Endothelial cell of umbilical vein (primary cell): Measurements from ENCODE around the gene FGD5. TPM values are rescaled to one million over a fixed set of nuclear protein-coding genes. Genes with fewer than 3 reads are reported as not detected.

Experiments
- BruUV-seq: library from RNA; stranded (reverse); fragments of 400-500 nt; replicated peaks from 2 replicates; lab custom pipeline; 2021; lab: Mats Ljungman, UMichigan
- CTCF ChIA-PET: fragments of 300-600, 350-600 bp; sonication (Branson Sonifier 250); formaldehyde crosslinking; loops from one replicate; lab custom pipeline; 2021; ENCODE audit warnings: antibody characterized with exemption, inconsistent platforms; lab: Charles Lee
- POLR2A ChIA-PET: fragments of 300-600, 350-600 bp; sonication (Branson Sonifier 250); formaldehyde crosslinking; loops from one replicate; lab custom pipeline; 2021; ENCODE audit warnings: antibody characterized with exemption, inconsistent platforms; lab: Charles Lee
- DNase-seq: peaks from one replicate; pipeline ENCODE4 v3.0.0-alpha.2; 2011; ENCODE audit warnings: low read depth, low spot score
- FAIRE-seq: peaks from 2 replicates; lab custom pipeline; 2011; peaks lifted over from hg19 to GRCh38; lab: Jason Lieb, UNC
- H2AFZ ChIP-seq: 2 replicates; pipeline ENCODE4 v1.6.0; 2012; ENCODE audit warnings: low read depth, low read length, control low read depth, inconsistent platforms
- H3K27ac ChIP-seq: 2 replicates; pipeline ENCODE4 v1.5.1; 2011; ENCODE audit warnings: low read depth, mild to moderate bottlenecking, control low read depth, low read length, moderate library complexity; ENCODE audit not compliant: insufficient read depth
- H3K27me3 ChIP-seq, 2 experiments: 2 replicates each; pipeline versions ENCODE4 v1.6.0 to v1.6.1; 2011; ENCODE audit warnings: low read length in 2 of 2, mixed read lengths in 1 of 2; ENCODE audit not compliant: control insufficient read depth in 2 of 2, insufficient read depth in 2 of 2
- H3K36me3 ChIP-seq, 2 experiments: 2 replicates in 1 of 2; 3 replicates in 1 of 2; pipeline ENCODE4 v1.5.1; 2011; ENCODE audit warnings: low read length in 2 of 2, mild to moderate bottlenecking in 1 of 2, moderate library complexity in 1 of 2; ENCODE audit not compliant: control insufficient read depth in 2 of 2, insufficient read depth in 2 of 2; ENCODE audit errors: extremely low read depth in 1 of 2
- H3K4me1 ChIP-seq: 3 replicates; pipeline ENCODE4 v1.5.1; 2011; ENCODE audit warnings: mild to moderate bottlenecking, low read length; ENCODE audit not compliant: control insufficient read depth, insufficient read depth; ENCODE audit errors: extremely low read depth
- H3K4me2 ChIP-seq: 2 replicates; pipeline ENCODE4 v1.6.1; 2011; ENCODE audit warnings: low read length, control low read depth, mixed read lengths; ENCODE audit not compliant: insufficient read depth
- H3K4me3 ChIP-seq, 3 experiments: fragments of 200-600 bp in 1 of 3; sonication (generic), shearing (Covaris generic) in 1 of 3; replicated peaks in 1 of 3; 2 replicates each; pipeline ENCODE4 v1.5.1; 2011 to 2016; ENCODE audit warnings: control low read depth in 3 of 3, low read length in 3 of 3, mild to moderate bottlenecking in 2 of 3, inconsistent platforms in 1 of 3, low read depth in 1 of 3, moderate library complexity in 1 of 3; ENCODE audit not compliant: insufficient read depth in 1 of 3
- H3K79me2 ChIP-seq: 2 replicates; pipeline ENCODE4 v1.6.0; 2012; ENCODE audit warnings: low read length, inconsistent platforms; ENCODE audit not compliant: control insufficient read depth, insufficient read depth
- H3K9ac ChIP-seq: replicated peaks from 2 replicates; pipeline ENCODE3; 2011; ENCODE audit warnings: low read length, control low read depth; ENCODE audit not compliant: insufficient read depth; ENCODE audit errors: extremely low read depth
- H3K9me1 ChIP-seq: replicated peaks from 3 replicates; pipeline ENCODE4 v1.6.0; 2011; ENCODE audit warnings: mild to moderate bottlenecking, low read length; ENCODE audit not compliant: control insufficient read depth, insufficient read depth; ENCODE audit errors: extremely low read depth
- H3K9me3 ChIP-seq: replicated peaks from 2 replicates; pipeline ENCODE4 v1.5.1; 2012; ENCODE audit warnings: low read length, inconsistent platforms; ENCODE audit not compliant: control insufficient read depth, insufficient read depth
- H4K20me1 ChIP-seq: replicated peaks from 2 replicates; pipeline ENCODE3; 2011; ENCODE audit warnings: mild to moderate bottlenecking, low read length; ENCODE audit not compliant: control insufficient read depth, insufficient read depth; ENCODE audit errors: extremely low read depth
- EZH2 ChIP-seq: IDR thresholded peaks from 2 replicates; pipeline ENCODE4 v1.6.1; 2012; ENCODE audit warnings: borderline replicate concordance, low read depth, mild to moderate bottlenecking, moderate library complexity, low read length, inconsistent platforms; ENCODE audit not compliant: severe bottlenecking
- GATA2 ChIP-seq: IDR thresholded peaks from 2 replicates; pipeline ENCODE4 v1.7.0; 2011; ENCODE audit warnings: low read depth, mild to moderate bottlenecking, moderate library complexity, mixed read lengths, low read length; ENCODE audit not compliant: insufficient read length, insufficient read depth
- MYC ChIP-seq: IDR thresholded peaks from one replicate; pipeline ENCODE4 v1.6.1; 2011; ENCODE audit warnings: mild to moderate bottlenecking, low read depth, low read length
- POLR2A ChIP-seq: IDR thresholded peaks from 2 replicates; pipeline ENCODE4 v1.6.1; 2012; ENCODE audit warnings: low read depth, mild to moderate bottlenecking, control low read depth, low read length
- POLR2AphosphoS5 ChIP-seq: IDR thresholded peaks from 2 replicates; pipeline ENCODE4 v1.6.1; 2012; ENCODE audit warnings: low read depth, mild to moderate bottlenecking, control low read depth, low read length, moderate library complexity; ENCODE audit not compliant: insufficient read depth
- dilution Hi-C: fragments of 300-500 bp; cut with MboI; formaldehyde crosslinking; loops from one replicate; pipeline ENCODE4 v1.15.0; 2019; ENCODE audit warnings: low sequenced_read_pairs; ENCODE audit not compliant: extremely low pct_ligation_motif_present
- intact Hi-C: fragments of 100-400 bp; cut with micrococcal nuclease; formaldehyde crosslinking; loops from one replicate; pipeline ENCODE4 v1.10.0; 2022
- polyA plus RNA-seq, 4 experiments: library from polyadenylated mRNA; depleted of rRNA in 3 of 4; stranded (reverse) in 3 of 4; unstranded in 1 of 4; fragments of >200 nt; gene quantifications; 2 replicates each; pipeline versions ENCODE4 v1.2.1 to v1.2.3, GENCODE V29; 2011 to 2012; ENCODE audit warnings: missing spikeins in 1 of 4
- total RNA-seq: library from RNA; stranded (reverse); gene quantifications from 2 replicates; pipeline ENCODE4 v1.2.3, GENCODE V29; 2021

Gene FGD5
- total and polyA plus RNA-seq, 2 donors (not counting 3 experiments of a cell fraction or from before 2014, with no cell fraction given): 49.6 to 134 TPM

- H3K36me3 ChIP-seq: peaks cover 7 to 17% of the 10 kb centered on the region in 2 experiments
- DNase-seq (no peak), FAIRE-seq (no peak)
- dilution Hi-C loops (loop anchor here (10.0 kb wide), 1 partner anchor 64 kb away; no protein-coding TSS in a partner anchor), intact Hi-C loops (no loop called here)
- no peak overlapping the region for H3K4me3 ChIP-seq
- H3K9ac ChIP-seq: no peak overlapping the region
- peaks cover 9% of the 10 kb centered on the region for H3K4me1 ChIP-seq
- H3K4me2 ChIP-seq: no peak overlapping the region
- H3K27me3 ChIP-seq: no peaks in the 10 kb centered on the region
- no TSS peak for BruUV-seq
- H3K79me2 ChIP-seq: peaks cover 38% of the 10 kb centered on the region
- CTCF ChIA-PET: interaction anchor here (1.3 kb wide), 1 partner anchor 99 kb away, joined by 5 read pairs; no protein-coding TSS in a partner anchor
- TF ChIP-seq GATA2 (no peak), POLR2AphosphoS5 (no peak), MYC (no peak)
- no peak overlapping the region for H3K27ac ChIP-seq
- no peaks in the 10 kb centered on the region for H3K9me1 ChIP-seq
- no peaks in the 10 kb centered on the region for H4K20me1 ChIP-seq
- no peak overlapping the region for H2AFZ ChIP-seq
- no peaks in the 10 kb centered on the region for H3K9me3 ChIP-seq
- POLR2A ChIA-PET: no interaction called here
Measured at GRCh38 chr3:14889205-14889604, 70.4 kb downstream of the FGD5 start.

- no peak overlapping the region for H3K27ac ChIP-seq
- intact Hi-C loops: no loop called here
- H3K9me3 ChIP-seq: no peaks in the 10 kb centered on the region
- peaks cover 5 to 17% of the 10 kb centered on the region in 2 experiments for H3K36me3 ChIP-seq
- no peaks in the 10 kb centered on the region for H3K9me1 ChIP-seq
- CTCF ChIA-PET: interaction anchor here (1.3 to 1.5 kb wide), 2 partner anchors 8 to 99 kb away, joined by 3 to 5 read pairs; no protein-coding TSS in a partner anchor
- TF ChIP-seq MYC (no peak), EZH2 (no peak), POLR2A (no peak)
- H3K4me1 ChIP-seq: peaks cover 9% of the 10 kb centered on the region
- no peaks in the 10 kb centered on the region for H4K20me1 ChIP-seq
- no peaks in the 10 kb centered on the region for H3K27me3 ChIP-seq
- POLR2A ChIA-PET: no interaction called here
- no TSS peak for BruUV-seq
- H3K79me2 ChIP-seq: peaks cover 40% of the 10 kb centered on the region
- no peak for FAIRE-seq
- dilution Hi-C loops: loop anchor here (10.0 kb wide), 1 partner anchor 65 kb away; no protein-coding TSS in a partner anchor
- no peak overlapping the region for H3K4me3 ChIP-seq
- no peak overlapping the region for H2AFZ ChIP-seq
- no peak for DNase-seq
- H3K4me2 ChIP-seq: no peak overlapping the region
- no peak overlapping the region for H3K9ac ChIP-seq
Measured at GRCh38 chr3:14889943-14890342, 71.2 kb downstream of the FGD5 start.
